Vagina (tissue), 2 donors: Measurements from ENCODE around the gene RASA1. TPM values are rescaled to one million over a fixed set of nuclear protein-coding genes. Genes with fewer than 3 reads are reported as not detected.

Experiments
- DNase-seq, 2 donors: peaks; one replicate each; pipeline ENCODE4 v3.0.0-alpha.2; 2017; ENCODE audit errors: extremely low spot score in 2 of 2
- H3K27ac ChIP-seq: fragments of 200-600 bp; sonication (generic); one replicate; pipeline ENCODE4 v1.5.1; 2019
- H3K27me3 ChIP-seq: fragments of 200-600 bp; sonication (generic); one replicate; pipeline ENCODE4 v1.5.1; 2019
- H3K36me3 ChIP-seq, 2 donors: fragments of 200-600 bp; sonication (generic); one replicate each; pipeline ENCODE4 v1.5.1; 2017 to 2019
- H3K4me1 ChIP-seq: fragments of 200-600 bp; sonication (generic); one replicate; pipeline ENCODE4 v1.5.1; 2019
- H3K4me3 ChIP-seq, 2 donors: fragments of 200-600 bp; sonication (generic); 1 replicate in 1 of 2; 2 replicates in 1 of 2; pipeline ENCODE4 v1.5.1; 2016 to 2019
- H3K9me3 ChIP-seq: fragments of 200-600 bp; sonication (generic); one replicate; pipeline ENCODE4 v1.5.1; 2019
- POLR2A ChIP-seq, 2 donors: fragments of 450-650 bp; IDR thresholded peaks; one replicate each; pipeline ENCODE4 v1.6.1; 2017; ENCODE audit warnings: antibody characterized with exemption in 2 of 2, mild to moderate bottlenecking in 2 of 2, moderate library complexity in 2 of 2
- POLR2AphosphoS5 ChIP-seq, 2 donors: sonication (generic); formaldehyde crosslinking; IDR thresholded peaks; one replicate each; pipeline ENCODE4 v1.9.0; 2017; ENCODE audit warnings: antibody characterized with exemption in 2 of 2, mild to moderate bottlenecking in 2 of 2, low read depth in 1 of 2; ENCODE audit not compliant: insufficient read depth in 1 of 2
- intact Hi-C: fragments of 100-400 bp; cut with DNase I; formaldehyde crosslinking; loops from one replicate; pipeline ENCODE4 v1.15.1; 2023
- total RNA-seq: library from RNA; depleted of rRNA; stranded (reverse); fragments of >200 nt; gene quantifications from one replicate; pipeline ENCODE4 v1.2.3, GENCODE V29; 2016
- TF ChIP-seq, protein P1 (sequence below), 3 experiments: fragments of 450-650 bp in 2 of 3; fragments of 200-600 bp in 1 of 3; sonication (generic) in 1 of 3; IDR thresholded peaks; one replicate each; pipeline ENCODE4 v1.5.1; 2017 to 2019; ENCODE audit warnings: antibody characterized with exemption in 3 of 3, mild to moderate bottlenecking in 2 of 3, moderate library complexity in 2 of 3

The RASA1 gene
- total RNA-seq, 1 donor from 2014 or later: 22.1 TPM

DNA sequence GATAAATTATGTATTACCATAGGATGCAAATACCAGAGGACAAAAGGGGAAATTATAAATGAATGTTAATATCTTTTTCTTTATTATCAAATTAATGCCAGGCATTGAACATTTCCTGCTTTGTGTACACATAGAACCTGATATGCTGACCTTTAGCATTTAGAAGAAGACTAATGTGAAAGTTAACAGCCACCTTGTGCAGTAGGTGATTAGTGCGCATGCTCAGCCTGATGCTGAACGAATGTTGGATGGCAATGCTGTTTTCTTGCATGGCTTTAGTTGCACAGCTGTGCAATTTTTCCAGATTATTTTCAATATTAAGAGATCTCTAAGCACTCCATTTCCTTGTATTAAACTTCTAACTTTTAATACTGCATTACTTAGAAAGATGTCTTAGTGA, 99.6 kb downstream of the RASA1 start:
- no peak overlapping the region for H3K27ac ChIP-seq
- H3K4me1 ChIP-seq: no peaks in the 10 kb centered on the region
- no peaks in the 10 kb centered on the region for H3K27me3 ChIP-seq
- peaks cover 0 to 15% of the 10 kb centered on the region in 2 donors for H3K36me3 ChIP-seq
- intact Hi-C loops: no loop called here
- H3K4me3 ChIP-seq: no peak overlapping the region
- TF ChIP-seq POLR2AphosphoS5 (IDR thresholded peaks at IDR 0.05; ENCODE audit: insufficient read depth in 1 of 2, low read depth in 1 of 2) (no peak), POLR2A (IDR thresholded peaks at IDR 0.05) (no peak)
- TF ChIP-seq, protein P1, sequence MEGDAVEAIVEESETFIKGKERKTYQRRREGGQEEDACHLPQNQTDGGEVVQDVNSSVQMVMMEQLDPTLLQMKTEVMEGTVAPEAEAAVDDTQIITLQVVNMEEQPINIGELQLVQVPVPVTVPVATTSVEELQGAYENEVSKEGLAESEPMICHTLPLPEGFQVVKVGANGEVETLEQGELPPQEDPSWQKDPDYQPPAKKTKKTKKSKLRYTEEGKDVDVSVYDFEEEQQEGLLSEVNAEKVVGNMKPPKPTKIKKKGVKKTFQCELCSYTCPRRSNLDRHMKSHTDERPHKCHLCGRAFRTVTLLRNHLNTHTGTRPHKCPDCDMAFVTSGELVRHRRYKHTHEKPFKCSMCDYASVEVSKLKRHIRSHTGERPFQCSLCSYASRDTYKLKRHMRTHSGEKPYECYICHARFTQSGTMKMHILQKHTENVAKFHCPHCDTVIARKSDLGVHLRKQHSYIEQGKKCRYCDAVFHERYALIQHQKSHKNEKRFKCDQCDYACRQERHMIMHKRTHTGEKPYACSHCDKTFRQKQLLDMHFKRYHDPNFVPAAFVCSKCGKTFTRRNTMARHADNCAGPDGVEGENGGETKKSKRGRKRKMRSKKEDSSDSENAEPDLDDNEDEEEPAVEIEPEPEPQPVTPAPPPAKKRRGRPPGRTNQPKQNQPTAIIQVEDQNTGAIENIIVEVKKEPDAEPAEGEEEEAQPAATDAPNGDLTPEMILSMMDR (IDR thresholded peaks at IDR 0.05): no peak
- no peak for DNase-seq
- no peaks in the 10 kb centered on the region for H3K9me3 ChIP-seq

DNA sequence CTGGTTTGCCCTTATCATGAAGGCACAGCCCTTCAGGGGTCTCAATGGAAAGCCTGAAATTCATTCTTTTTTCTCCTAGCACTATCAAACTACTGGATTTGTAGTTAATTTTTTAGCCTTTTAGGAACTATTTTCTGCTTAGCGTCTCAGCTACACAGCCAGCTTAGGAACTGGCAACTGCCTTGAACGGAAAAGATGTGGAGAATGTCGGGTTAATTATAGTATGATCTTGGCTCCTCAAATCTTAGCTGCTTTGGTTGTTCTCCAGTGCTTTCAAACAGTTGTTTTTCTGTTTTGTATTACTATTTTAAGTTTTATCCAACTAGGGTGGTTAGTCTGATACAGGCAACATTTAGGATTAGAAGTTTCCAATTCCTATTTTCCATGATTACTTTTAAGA, 100.9 kb downstream of the RASA1 start:
- H3K4me3 ChIP-seq: no peak overlapping the region
- TF ChIP-seq POLR2AphosphoS5 (IDR thresholded peaks at IDR 0.05; ENCODE audit: insufficient read depth in 1 of 2, low read depth in 1 of 2): no peak
- TF ChIP-seq, protein P1 (IDR thresholded peaks at IDR 0.05): no peak
- TF ChIP-seq POLR2A (IDR thresholded peaks at IDR 0.05): no peak
- H3K4me1 ChIP-seq: no peaks in the 10 kb centered on the region
- H3K9me3 ChIP-seq: no peaks in the 10 kb centered on the region
- peaks cover 0 to 15% of the 10 kb centered on the region in 2 donors for H3K36me3 ChIP-seq
- no peak for DNase-seq
- intact Hi-C loops: no loop called here
- H3K27me3 ChIP-seq: no peaks in the 10 kb centered on the region
- H3K27ac ChIP-seq: no peak overlapping the region

- Histone ChIP-seq H3K4me3 (no peak overlapping the region), H3K36me3 (peaks cover 0 to 11% of the 10 kb centered on the region in 2 donors), H3K9me3 (no peaks in the 10 kb centered on the region), H3K27me3 (no peaks in the 10 kb centered on the region), H3K4me1 (no peaks in the 10 kb centered on the region), H3K27ac (no peak overlapping the region)
- intact Hi-C loops: no loop called here
- TF ChIP-seq, protein P1 (IDR thresholded peaks at IDR 0.05): no peak
- no peak for TF ChIP-seq POLR2AphosphoS5 (IDR thresholded peaks at IDR 0.05; ENCODE audit: insufficient read depth in 1 of 2, low read depth in 1 of 2)
- TF ChIP-seq POLR2A (IDR thresholded peaks at IDR 0.05): no peak
- DNase-seq: no peak
These were observed 101.7 kb downstream of the RASA1 start for GRCh38 chr5:87369431-87369830.

DNA sequence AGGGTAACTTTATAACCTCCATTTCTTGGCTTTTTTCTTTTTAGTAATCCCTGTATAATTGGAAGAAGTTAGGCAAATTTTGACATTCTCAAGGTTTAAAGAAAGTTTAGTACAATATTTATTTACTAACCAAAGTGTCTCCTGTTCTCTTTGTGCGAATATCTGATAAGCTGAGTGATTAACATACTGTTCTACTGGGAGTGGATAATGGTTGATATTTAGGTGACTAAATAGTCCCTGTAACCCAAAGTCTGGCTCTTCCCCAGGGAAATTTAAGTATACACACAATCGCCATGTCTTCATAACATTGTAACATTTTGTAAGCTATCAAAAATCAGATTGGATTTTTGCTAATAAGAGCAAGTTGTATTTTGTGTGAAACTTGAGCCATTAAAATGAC, 105.0 kb downstream of the RASA1 start:
- no peaks in the 10 kb centered on the region for H3K9me3 ChIP-seq
- intact Hi-C loops: no loop called here
- DNase-seq: no peak
- H3K27me3 ChIP-seq: no peaks in the 10 kb centered on the region
- no peaks in the 10 kb centered on the region for H3K4me1 ChIP-seq
- H3K4me3 ChIP-seq: no peak overlapping the region
- H3K27ac ChIP-seq: no peak overlapping the region
- TF ChIP-seq, protein P1 (IDR thresholded peaks at IDR 0.05): no peak
- TF ChIP-seq POLR2A (IDR thresholded peaks at IDR 0.05) (no peak), POLR2AphosphoS5 (IDR thresholded peaks at IDR 0.05; ENCODE audit: insufficient read depth in 1 of 2, low read depth in 1 of 2) (no peak)
- H3K36me3 ChIP-seq: peaks cover 0 to 28% of the 10 kb centered on the region in 2 donors

DNA sequence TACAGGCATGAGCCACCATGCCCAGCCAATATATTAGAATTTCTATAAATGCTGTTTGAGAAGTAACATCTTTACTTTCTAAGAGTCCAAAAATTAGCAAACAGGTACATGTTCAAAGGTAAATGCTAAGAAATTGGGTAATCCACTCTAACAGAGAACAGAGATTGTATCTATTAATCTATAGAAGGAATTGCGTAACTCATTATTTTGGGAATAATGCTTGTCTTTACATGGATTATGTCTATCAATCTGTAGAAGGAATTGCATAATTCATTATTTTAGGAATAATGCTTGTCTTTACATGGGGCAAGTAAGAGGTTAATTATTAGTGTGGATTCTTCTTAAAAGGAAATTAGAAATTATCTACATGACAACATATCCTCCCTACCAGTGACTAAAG, 114.5 kb downstream of the RASA1 start:
- DNase-seq: no peak
- H3K36me3 ChIP-seq: peaks cover 0 to 23% of the 10 kb centered on the region in 2 donors
- peaks cover 5% of the 10 kb centered on the region for H3K4me1 ChIP-seq
- no peak overlapping the region for H3K4me3 ChIP-seq
- no peak overlapping the region for H3K27ac ChIP-seq
- H3K27me3 ChIP-seq: no peaks in the 10 kb centered on the region
- intact Hi-C loops: no loop called here
- TF ChIP-seq POLR2A (IDR thresholded peaks at IDR 0.05): no peak
- no peaks in the 10 kb centered on the region for H3K9me3 ChIP-seq
